ENCODE measurements around the gene SEMA3F. TPM values are rescaled to one million over a fixed set of nuclear protein-coding genes. Genes with fewer than 3 reads are reported as not detected.

The SEMA3F gene
- polyA plus RNA-seq, 2 of the 4 experiments (the other 2 are of a cell fraction) = 2.9 to 10.6 TPM

DNA sequence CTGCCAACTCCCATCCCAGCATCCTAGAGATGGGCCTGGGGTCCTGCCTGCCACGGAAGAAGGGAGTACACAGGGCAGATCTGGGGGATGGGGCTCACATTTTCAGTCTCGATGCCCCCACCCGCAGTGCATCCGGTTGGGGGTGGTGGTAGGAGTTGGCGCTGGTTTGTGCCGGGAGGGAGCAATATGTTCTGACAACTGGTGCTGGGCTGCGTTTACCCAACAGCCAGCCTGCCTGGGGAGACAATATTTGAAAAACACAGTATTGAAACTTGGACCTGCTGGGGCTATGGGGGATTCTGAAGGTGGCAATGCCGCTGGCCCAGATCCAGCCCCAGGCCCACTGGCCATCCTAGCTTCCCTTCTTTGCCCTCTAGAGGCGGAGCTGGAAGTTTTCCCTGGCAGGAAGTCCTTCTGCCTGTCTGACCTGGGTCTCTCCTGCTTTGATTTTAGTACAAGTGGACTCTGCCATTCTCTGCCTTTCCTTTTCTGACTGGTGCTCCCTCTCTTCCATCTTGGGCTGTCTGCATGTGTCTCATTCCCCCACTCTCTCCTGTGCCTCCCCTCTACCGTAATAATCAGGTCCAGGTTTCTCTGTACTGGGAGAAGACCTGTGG lies 3.5 kb downstream of the SEMA3F start (continued):
- no peak for TF ChIP-seq CEBPB (IDR thresholded peaks at IDR 0.05)
- TF ChIP-seq HOXA7 (CRISPR knock-in tag; IDR thresholded peaks at IDR 0.05) = no peak
- TF ChIP-seq EHMT2 (IDR thresholded peaks at IDR 0.05; ENCODE audit: low read depth) = no peak
- TF ChIP-seq POLR2A (IDR thresholded peaks at IDR 0.05; ENCODE audit: low read length) = no peak
- no peak for TF ChIP-seq RFX5 (IDR thresholded peaks at IDR 0.05)

DNA sequence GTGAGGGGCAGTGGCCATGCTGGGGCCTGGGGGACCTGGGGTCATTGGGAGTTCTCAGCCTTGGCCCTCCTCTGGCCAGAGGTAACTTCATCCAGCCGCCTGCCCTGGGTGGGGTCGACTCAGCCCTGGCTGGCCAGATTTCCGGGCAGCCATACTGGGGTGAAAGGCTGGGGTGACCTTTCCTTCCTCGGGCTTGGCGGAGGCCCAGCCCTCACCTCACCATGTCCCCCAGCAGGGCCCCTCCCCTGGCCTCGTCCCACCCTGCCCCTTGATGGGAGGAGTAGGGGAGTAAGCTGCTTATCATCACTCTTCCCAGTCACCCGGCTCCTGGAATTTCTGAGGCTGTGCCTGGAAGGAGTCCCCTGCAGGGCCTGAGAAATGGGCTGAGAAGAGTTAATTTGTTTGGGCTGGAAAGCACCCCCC lies 5.4 kb downstream of the SEMA3F start:
- TF ChIP-seq FOSB (CRISPR knock-in tag; IDR thresholded peaks at IDR 0.05) (no peak), BCL3 (IDR thresholded peaks at IDR 0.05) (no peak)
- ChIA-PET POLR2A (no interaction called here), CTCF (interaction anchor here (2.9 kb wide), 1 partner anchor 29 kb away, joined by 9 read pairs; no protein-coding TSS in a partner anchor)
- Histone ChIP-seq H3K4me3 (no peak overlapping the region), H3K4me1 (peaks cover 93% of the 10 kb centered on the region), H3K27ac (peak overlapping the region; percentile 88 to 94; a peak in 4 of 6 replicates), H3K4me2 (peak overlapping the region; percentile 39), H3K9me3 (no peaks in the 10 kb centered on the region)
- DNase-seq (ENCODE audit: low read depth in 1 of 2, low spot score in 1 of 2) (no peak), FAIRE-seq (no peak), ATAC-seq (no peak)
- WGBS (ENCODE audit: missing lambda C conversion rate) = 67% methylated on average over 4 of the region's 7 CpGs

GRCh38 chr3:50161320-50161719 lies 6.2 kb downstream of the SEMA3F start:
- no peak for TF ChIP-seq HOXB5 (CRISPR knock-in tag; IDR thresholded peaks at IDR 0.05)
- TF ChIP-seq SREBF2 (IDR thresholded peaks at IDR 0.05) = no peak
- no peak for TF ChIP-seq SMC3 (IDR thresholded peaks at IDR 0.05)
- no peak for TF ChIP-seq NPAS2 (CRISPR knock-in tag; IDR thresholded peaks at IDR 0.05; ENCODE audit: borderline replicate concordance)
- no peak for TF ChIP-seq REST (IDR thresholded peaks at IDR 0.05)
- no peak for TF ChIP-seq RFX5 (IDR thresholded peaks at IDR 0.05)
- TF ChIP-seq RAD21 (conservative IDR thresholded peaks at IDR 0.05 in 1 of 2, IDR thresholded peaks at IDR 0.05 in 1 of 2) = no peak
- Histone ChIP-seq H3K27ac (peak overlapping the region; percentile 88 to 94; a peak in 4 of 6 replicates), H3K4me3 (no peak overlapping the region), H3K4me2 (peak overlapping the region; percentile 71; the same call in 2 of the 3 replicates), H3K9me3 (no peaks in the 10 kb centered on the region), H3K4me1 (peaks cover 94% of the 10 kb centered on the region)
- ATAC-seq (no peak), FAIRE-seq (no peak), DNase-seq (ENCODE audit: low read depth in 1 of 2, low spot score in 1 of 2) (no peak)
- WGBS (ENCODE audit: missing lambda C conversion rate) = 51% methylated on average over 6 of the region's 13 CpGs
- ChIA-PET POLR2A (no interaction called here), CTCF (interaction anchor here (1.3 to 2.9 kb wide), 3 partner anchors 12 to 41 kb away, joined by 4 to 9 read pairs (median 5); no protein-coding TSS in a partner anchor)

GRCh38 chr3:50162034-50162883 lies 7.1 kb downstream of the SEMA3F start:
- H3K4me1 ChIP-seq = peaks cover 94% of the 10 kb centered on the region
- TF ChIP-seq RARB (CRISPR knock-in tag; IDR thresholded peaks at IDR 0.05) = no peak
- TF ChIP-seq BCL3 (IDR thresholded peaks at IDR 0.05) = no peak
- TF ChIP-seq POLR2A (IDR thresholded peaks at IDR 0.05; ENCODE audit: low read length) = no peak
- TF ChIP-seq FOSL2 (IDR thresholded peaks at IDR 0.05) = no peak
- TF ChIP-seq FOSL2 (CRISPR knock-in tag; IDR thresholded peaks at IDR 0.05) = no peak
- no peak for TF ChIP-seq CBX8 (IDR thresholded peaks at IDR 0.05)
- TF ChIP-seq JUNB (IDR thresholded peaks at IDR 0.05) = no peak
- no peak for TF ChIP-seq PHF8 (IDR thresholded peaks at IDR 0.05; ENCODE audit: borderline replicate concordance, low read depth)
- TF ChIP-seq ZSCAN20 (CRISPR knock-in tag; IDR thresholded peaks at IDR 0.05) = no peak
- TF ChIP-seq, protein P1, sequence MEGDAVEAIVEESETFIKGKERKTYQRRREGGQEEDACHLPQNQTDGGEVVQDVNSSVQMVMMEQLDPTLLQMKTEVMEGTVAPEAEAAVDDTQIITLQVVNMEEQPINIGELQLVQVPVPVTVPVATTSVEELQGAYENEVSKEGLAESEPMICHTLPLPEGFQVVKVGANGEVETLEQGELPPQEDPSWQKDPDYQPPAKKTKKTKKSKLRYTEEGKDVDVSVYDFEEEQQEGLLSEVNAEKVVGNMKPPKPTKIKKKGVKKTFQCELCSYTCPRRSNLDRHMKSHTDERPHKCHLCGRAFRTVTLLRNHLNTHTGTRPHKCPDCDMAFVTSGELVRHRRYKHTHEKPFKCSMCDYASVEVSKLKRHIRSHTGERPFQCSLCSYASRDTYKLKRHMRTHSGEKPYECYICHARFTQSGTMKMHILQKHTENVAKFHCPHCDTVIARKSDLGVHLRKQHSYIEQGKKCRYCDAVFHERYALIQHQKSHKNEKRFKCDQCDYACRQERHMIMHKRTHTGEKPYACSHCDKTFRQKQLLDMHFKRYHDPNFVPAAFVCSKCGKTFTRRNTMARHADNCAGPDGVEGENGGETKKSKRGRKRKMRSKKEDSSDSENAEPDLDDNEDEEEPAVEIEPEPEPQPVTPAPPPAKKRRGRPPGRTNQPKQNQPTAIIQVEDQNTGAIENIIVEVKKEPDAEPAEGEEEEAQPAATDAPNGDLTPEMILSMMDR (IDR thresholded peaks at IDR 0.05) = no peak
- no peak for TF ChIP-seq CBX2 (IDR thresholded peaks at IDR 0.05; ENCODE audit: borderline replicate concordance, low read depth)

More at GRCh38 chr3:50162034-50162883, 7.1 kb downstream of the SEMA3F start:
- no peak overlapping the region for H3K4me3 ChIP-seq
- peak overlapping the region; percentile 71 for H3K4me2 ChIP-seq
- peak overlapping the region; percentile 88 to 94 for H3K27ac ChIP-seq
- ChIA-PET POLR2A (no interaction called here), CTCF (interaction anchor here (1.2 to 2.9 kb wide), 6 partner anchors 9 to 42 kb away, joined by 3 to 9 read pairs (median 4); no protein-coding TSS in a partner anchor)
- FAIRE-seq = no peak
- no peaks in the 10 kb centered on the region for H3K9me3 ChIP-seq
- WGBS (ENCODE audit: missing lambda C conversion rate) = 67% methylated on average over 3 of the region's 5 CpGs
- DNase-seq (ENCODE audit: low read depth in 1 of 2, low spot score in 1 of 2) = no peak
- no peak for ATAC-seq

Measured in A549 (cell line).